Measurements from ENCODE around the gene GNB1L. TPM values are rescaled to one million over a fixed set of nuclear protein-coding genes. Genes with fewer than 3 reads are reported as not detected.

The GNB1L gene
- total RNA-seq, 1 experiment from 2014 or later = 15.8 TPM

DNA sequence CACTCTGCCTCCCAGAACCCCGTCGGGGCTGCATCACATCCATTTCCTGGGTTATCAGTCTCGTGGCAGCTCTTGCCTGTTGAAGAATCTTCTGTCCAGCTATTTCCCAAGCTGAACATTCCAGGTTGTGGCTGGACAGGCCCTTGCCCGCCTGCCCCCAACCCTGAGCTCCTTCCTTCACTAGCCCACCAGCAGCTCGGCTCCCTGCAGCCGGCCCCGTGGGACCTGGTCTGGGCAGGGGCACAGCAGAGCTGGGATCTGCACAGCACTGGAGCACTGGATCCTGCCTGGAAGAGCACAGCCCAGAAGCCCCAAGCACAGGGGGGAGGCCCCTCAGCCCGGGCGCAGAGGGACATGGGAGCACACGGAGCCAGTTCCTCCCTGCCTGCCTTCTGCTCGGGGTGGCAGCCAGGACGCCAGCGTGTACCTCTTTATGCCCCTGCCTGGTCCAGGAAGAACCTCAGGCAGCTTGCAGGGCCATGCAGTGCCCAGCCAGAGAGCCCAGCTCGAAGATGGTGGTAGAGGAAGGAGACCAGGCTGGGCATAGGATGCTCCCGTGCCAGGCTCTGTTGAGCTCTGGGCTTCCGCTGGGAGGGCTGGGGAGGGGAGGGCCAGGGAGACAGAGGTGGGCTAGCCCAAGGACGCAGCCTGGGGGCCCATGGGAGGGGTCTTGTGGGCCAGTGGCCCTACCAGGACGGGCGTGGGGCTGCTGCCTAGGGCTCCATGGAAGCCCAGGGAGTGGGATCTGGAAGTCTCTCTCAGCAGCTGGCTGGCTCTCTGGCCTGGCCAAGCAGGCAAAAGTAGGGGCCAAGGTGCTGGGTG lies 16.6 kb upstream of the GNB1L start:
- intact Hi-C loops (cut with micrococcal nuclease; ENCODE audit: unreplicated experiment) = no loop called here
- no peak for DNase-seq
- Histone ChIP-seq H3K36me3 (ENCODE audit: control insufficient read depth, insufficient read depth, low read length) (no peaks in the 10 kb centered on the region), H3K4me3 (ENCODE audit: low read depth, low read length) (no peak overlapping the region), H3K27me3 (replicated peaks; ENCODE audit: control insufficient read depth, insufficient read depth, low read length) (no peaks in the 10 kb centered on the region), H3K9me3 (no peaks in the 10 kb centered on the region), H3K4me1 (no peaks in the 10 kb centered on the region; the same call in 1 of the 2 replicates)
- no peaks in the 10 kb centered on the region for H3K9me3 Mint-ChIP-seq (ENCODE audit: unreplicated experiment)
- POLR2A ChIA-PET = no interaction called here
- H3K36me3 Mint-ChIP-seq (ENCODE audit: insufficient read depth, unreplicated experiment) = no peaks in the 10 kb centered on the region
- BruUV-seq (replicated peaks) = no TSS peak
- H3K4me1 Mint-ChIP-seq (ENCODE audit: low read depth, unreplicated experiment) = no peaks in the 10 kb centered on the region
- H3K4me3 Mint-ChIP-seq (ENCODE audit: unreplicated experiment) = no peak overlapping the region
- CTCF ChIA-PET = interaction anchor here (0.6 kb wide), 1 partner anchor 60 kb away, joined by 4 read pairs; no protein-coding TSS in a partner anchor
- TF ChIP-seq, protein P1, sequence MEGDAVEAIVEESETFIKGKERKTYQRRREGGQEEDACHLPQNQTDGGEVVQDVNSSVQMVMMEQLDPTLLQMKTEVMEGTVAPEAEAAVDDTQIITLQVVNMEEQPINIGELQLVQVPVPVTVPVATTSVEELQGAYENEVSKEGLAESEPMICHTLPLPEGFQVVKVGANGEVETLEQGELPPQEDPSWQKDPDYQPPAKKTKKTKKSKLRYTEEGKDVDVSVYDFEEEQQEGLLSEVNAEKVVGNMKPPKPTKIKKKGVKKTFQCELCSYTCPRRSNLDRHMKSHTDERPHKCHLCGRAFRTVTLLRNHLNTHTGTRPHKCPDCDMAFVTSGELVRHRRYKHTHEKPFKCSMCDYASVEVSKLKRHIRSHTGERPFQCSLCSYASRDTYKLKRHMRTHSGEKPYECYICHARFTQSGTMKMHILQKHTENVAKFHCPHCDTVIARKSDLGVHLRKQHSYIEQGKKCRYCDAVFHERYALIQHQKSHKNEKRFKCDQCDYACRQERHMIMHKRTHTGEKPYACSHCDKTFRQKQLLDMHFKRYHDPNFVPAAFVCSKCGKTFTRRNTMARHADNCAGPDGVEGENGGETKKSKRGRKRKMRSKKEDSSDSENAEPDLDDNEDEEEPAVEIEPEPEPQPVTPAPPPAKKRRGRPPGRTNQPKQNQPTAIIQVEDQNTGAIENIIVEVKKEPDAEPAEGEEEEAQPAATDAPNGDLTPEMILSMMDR (IDR thresholded peaks at IDR 0.05; ENCODE audit: insufficient read depth in 1 of 2, low read depth in 1 of 2, low read length in 1 of 2, severe bottlenecking in 1 of 2, unreplicated experiment in 1 of 2) = no peak
- H3K27ac Mint-ChIP-seq (ENCODE audit: unreplicated experiment) = no peak overlapping the region
- no peaks in the 10 kb centered on the region for H3K27me3 Mint-ChIP-seq (ENCODE audit: insufficient read depth, unreplicated experiment)

DNA sequence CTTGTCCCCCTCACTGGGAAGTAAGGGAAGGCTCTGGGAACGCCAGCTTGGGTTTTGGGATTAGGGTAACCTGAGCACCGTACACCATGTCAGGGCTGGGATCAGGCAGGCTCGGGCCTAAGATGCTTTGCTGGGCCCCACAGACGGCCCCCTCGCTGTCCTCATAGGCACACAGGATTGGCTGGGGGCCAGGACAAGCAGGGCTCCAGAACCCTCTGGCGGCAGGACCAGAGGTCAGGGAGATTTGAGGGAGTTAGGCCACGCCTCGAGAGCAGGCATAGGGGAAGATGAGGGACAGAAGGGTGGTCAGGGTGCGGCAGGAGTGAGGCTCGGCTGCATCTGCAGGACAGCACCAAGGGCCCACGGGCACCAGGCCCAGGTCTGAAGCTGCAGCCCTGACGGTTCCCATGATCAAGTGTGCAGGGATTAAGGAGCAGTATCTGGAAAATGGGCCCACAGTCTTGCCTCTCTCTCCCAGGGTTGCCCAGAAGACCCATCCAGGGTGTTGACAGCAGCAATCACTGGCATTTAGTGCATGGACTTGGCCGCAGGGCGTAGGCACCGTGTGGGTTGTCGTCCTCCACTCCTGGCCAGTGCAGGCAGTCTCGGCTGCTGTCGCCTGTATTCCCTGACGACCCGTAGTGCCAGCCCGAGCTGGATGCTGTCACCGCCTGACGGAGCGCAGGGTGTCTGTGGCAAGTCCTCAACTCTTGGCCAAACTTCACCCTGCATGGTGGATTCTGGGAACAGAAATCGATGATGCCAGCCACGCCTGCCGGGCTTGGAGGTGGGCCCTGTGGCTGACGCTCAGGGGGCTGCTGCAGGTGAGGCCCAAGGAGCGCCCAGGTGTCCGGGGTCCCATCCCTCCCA lies 15.7 kb upstream of the GNB1L start:
- Mint-ChIP-seq H3K36me3 (ENCODE audit: insufficient read depth, unreplicated experiment) (no peaks in the 10 kb centered on the region), H3K4me1 (ENCODE audit: low read depth, unreplicated experiment) (no peaks in the 10 kb centered on the region), H3K27ac (ENCODE audit: unreplicated experiment) (no peak overlapping the region), H3K9me3 (ENCODE audit: unreplicated experiment) (no peaks in the 10 kb centered on the region), H3K27me3 (ENCODE audit: insufficient read depth, unreplicated experiment) (no peaks in the 10 kb centered on the region), H3K4me3 (ENCODE audit: unreplicated experiment) (no peak overlapping the region)
- Histone ChIP-seq H3K4me1 (no peaks in the 10 kb centered on the region; the same call in 1 of the 2 replicates), H3K4me3 (ENCODE audit: low read depth, low read length) (no peak overlapping the region), H3K27me3 (replicated peaks; ENCODE audit: control insufficient read depth, insufficient read depth, low read length) (no peaks in the 10 kb centered on the region), H3K9me3 (no peaks in the 10 kb centered on the region), H3K36me3 (ENCODE audit: control insufficient read depth, insufficient read depth, low read length) (no peaks in the 10 kb centered on the region)
- ChIA-PET CTCF (interaction anchor here (0.6 kb wide), 1 partner anchor 61 kb away, joined by 4 read pairs; no protein-coding TSS in a partner anchor), POLR2A (no interaction called here)
- intact Hi-C loops (cut with micrococcal nuclease; ENCODE audit: unreplicated experiment) = no loop called here
- TF ChIP-seq, protein P1 (IDR thresholded peaks at IDR 0.05; ENCODE audit: insufficient read depth in 1 of 2, low read depth in 1 of 2, low read length in 1 of 2, severe bottlenecking in 1 of 2, unreplicated experiment in 1 of 2) = no peak
- peak in 1 of 2 experiments; percentile 30 for DNase-seq
- no TSS peak for BruUV-seq (replicated peaks)

DNA sequence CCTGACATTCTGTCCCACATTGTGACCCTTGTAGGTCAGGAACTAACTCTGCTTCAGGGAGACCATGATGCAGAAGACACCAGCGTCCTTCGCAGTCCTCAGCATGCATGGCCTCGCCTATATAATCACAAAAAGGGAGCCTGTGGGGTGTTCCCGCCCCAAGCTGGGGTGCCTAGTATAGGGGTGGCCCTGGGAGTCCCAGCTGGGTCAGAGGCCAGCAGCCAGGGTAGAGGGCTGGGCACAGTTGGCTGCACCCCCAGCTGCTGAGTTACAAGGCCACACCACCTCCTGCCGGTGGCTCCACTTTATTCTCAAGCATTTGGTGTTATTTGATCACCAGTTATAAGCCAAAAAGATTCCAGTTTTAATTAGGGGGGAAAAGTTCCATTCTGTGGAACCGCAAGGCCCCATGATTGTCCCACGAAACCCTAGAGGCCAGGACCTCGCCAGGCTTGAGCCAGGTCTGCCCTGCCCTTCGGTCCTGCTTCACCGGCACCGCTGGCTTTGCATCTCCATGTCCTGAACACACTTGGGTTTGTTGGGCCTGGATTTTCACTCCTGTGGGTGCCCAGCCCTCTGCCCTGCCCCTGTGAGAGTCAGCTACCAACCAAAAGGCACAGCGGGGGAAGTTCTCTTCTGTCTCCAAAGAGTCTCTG lies 15.0 kb upstream of the GNB1L start:
- H3K4me1 Mint-ChIP-seq (ENCODE audit: low read depth, unreplicated experiment) = no peaks in the 10 kb centered on the region
- no peaks in the 10 kb centered on the region for H3K27me3 Mint-ChIP-seq (ENCODE audit: insufficient read depth, unreplicated experiment)
- no peaks in the 10 kb centered on the region; the same call in 1 of the 2 replicates for H3K4me1 ChIP-seq
- POLR2A ChIA-PET = no interaction called here
- intact Hi-C loops (cut with micrococcal nuclease; ENCODE audit: unreplicated experiment) = no loop called here
- TF ChIP-seq, protein P1 (IDR thresholded peaks at IDR 0.05; ENCODE audit: insufficient read depth in 1 of 2, low read depth in 1 of 2, low read length in 1 of 2, severe bottlenecking in 1 of 2, unreplicated experiment in 1 of 2) = no peak
- no peak overlapping the region for H3K4me3 Mint-ChIP-seq (ENCODE audit: unreplicated experiment)
- H3K27ac Mint-ChIP-seq (ENCODE audit: unreplicated experiment) = no peak overlapping the region
- no peaks in the 10 kb centered on the region for H3K9me3 Mint-ChIP-seq (ENCODE audit: unreplicated experiment)
- CTCF ChIA-PET = no interaction called here
- no peaks in the 10 kb centered on the region for H3K36me3 ChIP-seq (ENCODE audit: control insufficient read depth, insufficient read depth, low read length)
- BruUV-seq (replicated peaks) = no TSS peak
- H3K9me3 ChIP-seq = no peaks in the 10 kb centered on the region
- no peak for DNase-seq
- no peaks in the 10 kb centered on the region for H3K27me3 ChIP-seq (replicated peaks; ENCODE audit: control insufficient read depth, insufficient read depth, low read length)
- no peak overlapping the region for H3K4me3 ChIP-seq (ENCODE audit: low read depth, low read length)
- H3K36me3 Mint-ChIP-seq (ENCODE audit: insufficient read depth, unreplicated experiment) = no peaks in the 10 kb centered on the region
